ENCODE data around the gene WBP1.

- no peak for TF ChIP-seq EGR1 (IDR thresholded peaks at IDR 0.05)
- TF ChIP-seq NFIC (IDR thresholded peaks at IDR 0.05), result no peak
- no peak for TF ChIP-seq REST (IDR thresholded peaks at IDR 0.05; ENCODE audit: low read depth)
- TF ChIP-seq EP300 (IDR thresholded peaks at IDR 0.05; ENCODE audit: borderline replicate concordance), result no peak
- TF ChIP-seq TCF12 (IDR thresholded peaks at IDR 0.05; ENCODE audit: low read depth), result no peak
- no peak for TF ChIP-seq RAD21 (IDR thresholded peaks at IDR 0.05; ENCODE audit: low read depth)
- TF ChIP-seq MAX (IDR thresholded peaks at IDR 0.05), result no peak
- no peak for TF ChIP-seq TEAD4 (IDR thresholded peaks at IDR 0.05)
- TF ChIP-seq YY1 (IDR thresholded peaks at IDR 0.05; ENCODE audit: low read depth), result no peak
Measured at GRCh38 chr2:74444498-74445318, 13.5 kb upstream of the WBP1 start.
